Measurements from ENCODE around the gene PPP1R13L. TPM values are rescaled to one million over a fixed set of nuclear protein-coding genes. Genes with fewer than 3 reads are reported as not detected.
A peak's percentile ranks its signal among the peaks of the same experiment; 100 is the strongest.

PPP1R13L gene
- total RNA-seq, 1 experiment from 2014 or later, result 27.5 TPM

GRCh38 chr19:45355402-45355801, 49.5 kb downstream of the PPP1R13L start (continued):
- no peak for TF ChIP-seq E2F5 (CRISPR knock-in tag; IDR thresholded peaks at IDR 0.05)

- DNase-seq (ENCODE audit: low spot score) (no peak), ATAC-seq (no peak)
- Mint-ChIP-seq H3K27ac (no peak overlapping the region), H3K27me3 (ENCODE audit: low read depth) (no peaks in the 10 kb centered on the region), H3K4me1 (no peaks in the 10 kb centered on the region), H3K4me3 (no peak overlapping the region), H3K9me3 (no peaks in the 10 kb centered on the region), H3K36me3 (peaks cover 71% of the 10 kb centered on the region)
- ChIA-PET CTCF (interaction anchor here (0.6 to 1.1 kb wide), 2 partner anchors 14 to 131 kb away, joined by 3 read pairs; no protein-coding TSS in a partner anchor), POLR2A (no interaction called here)
- no peak for TF ChIP-seq CREM (CRISPR knock-in tag; IDR thresholded peaks at IDR 0.05)
- TF ChIP-seq NFATC4 (CRISPR knock-in tag; IDR thresholded peaks at IDR 0.05), result no peak
- TF ChIP-seq GRHL2 (CRISPR knock-in tag; IDR thresholded peaks at IDR 0.05; ENCODE audit: insufficient replicate concordance, severe bottlenecking), result no peak
- no peak for TF ChIP-seq FOXK1 (CRISPR knock-in tag; IDR thresholded peaks at IDR 0.05)
- TF ChIP-seq IRF2 (CRISPR knock-in tag; IDR thresholded peaks at IDR 0.05; ENCODE audit: borderline replicate concordance, low read depth), result no peak
- TF ChIP-seq ZNF423 (CRISPR knock-in tag; IDR thresholded peaks at IDR 0.05), result no peak
Measured at GRCh38 chr19:45354241-45354842, 50.5 kb downstream of the PPP1R13L start.

GRCh38 chr19:45352914-45353796, 51.7 kb downstream of the PPP1R13L start:
- ChIA-PET CTCF (interaction anchor here (0.6 kb wide), 1 partner anchor 132 kb away, joined by 3 read pairs; no protein-coding TSS in a partner anchor), POLR2A (no interaction called here)
- Mint-ChIP-seq H3K9me3 (no peaks in the 10 kb centered on the region), H3K4me1 (0 out of 2 replicates have a peak, but pooled peaks cover under 1% of the 10 kb centered on the region), H3K27ac (no peak overlapping the region), H3K4me3 (no peak overlapping the region), H3K36me3 (peaks cover 59% of the 10 kb centered on the region), H3K27me3 (ENCODE audit: low read depth) (no peaks in the 10 kb centered on the region)
- no peak for DNase-seq (ENCODE audit: low spot score)
- no peak for TF ChIP-seq NR3C1 (CRISPR knock-in tag; conservative IDR thresholded peaks at IDR 0.05; ENCODE audit: low read depth)
- TF ChIP-seq CDX4 (CRISPR knock-in tag; IDR thresholded peaks at IDR 0.05; ENCODE audit: borderline replicate concordance), result no peak
- peak; percentile 59 for ATAC-seq

GRCh38 chr19:45352471-45352870, 52.4 kb downstream of the PPP1R13L start:
- Mint-ChIP-seq H3K9me3 (no peaks in the 10 kb centered on the region), H3K27ac (no peak overlapping the region), H3K27me3 (ENCODE audit: low read depth) (no peaks in the 10 kb centered on the region), H3K36me3 (peaks cover 53% of the 10 kb centered on the region), H3K4me1 (0 out of 2 replicates have a peak, but pooled peaks cover 3% of the 10 kb centered on the region), H3K4me3 (no peak overlapping the region)
- ATAC-seq (no peak), DNase-seq (ENCODE audit: low spot score) (no peak)
- ChIA-PET CTCF (no interaction called here), POLR2A (no interaction called here)
- no peak for TF ChIP-seq MXD4 (CRISPR knock-in tag; IDR thresholded peaks at IDR 0.05; ENCODE audit: borderline replicate concordance)

GRCh38 chr19:45352062-45352461, 52.8 kb downstream of the PPP1R13L start:
- H3K36me3 Mint-ChIP-seq, result peaks cover 49% of the 10 kb centered on the region
- POLR2A ChIA-PET, result no interaction called here
- TF ChIP-seq CBFB (CRISPR knock-in tag; IDR thresholded peaks at IDR 0.05; ENCODE audit: low read depth), result no peak
- TF ChIP-seq ZSCAN18 (CRISPR knock-in tag; IDR thresholded peaks at IDR 0.05), result no peak
- TF ChIP-seq TEAD4 (CRISPR knock-in tag; IDR thresholded peaks at IDR 0.05), result no peak

More at GRCh38 chr19:45352062-45352461, 52.8 kb downstream of the PPP1R13L start:
- no peaks in the 10 kb centered on the region for H3K27me3 Mint-ChIP-seq (ENCODE audit: low read depth)
- H3K27ac Mint-ChIP-seq, result no peak overlapping the region
- CTCF ChIA-PET, result no interaction called here
- DNase-seq (ENCODE audit: low spot score) (no peak), ATAC-seq (no peak)
- H3K9me3 Mint-ChIP-seq, result no peaks in the 10 kb centered on the region
- H3K4me3 Mint-ChIP-seq, result no peak overlapping the region
- 0 out of 2 replicates have a peak, but pooled peaks cover 3% of the 10 kb centered on the region for H3K4me1 Mint-ChIP-seq

Measured in WTC11 (cell line).